NOMO-1 treated with dmso at 0.1 percent for 144 hours (cell line): ENCODE data around the gene CDCA8.
"Not testable (repeated sequence)": the region's sequence is repeated elsewhere in the genome, so short reads cannot be mapped to it uniquely, and the experiment has no call there.

Source experiments
- DNase-seq: peaks from one replicate; lab custom pipeline; 2025; ENCODE audit not compliant: unreplicated experiment; lab: John Stamatoyannopoulos, UW

CDCA8 gene

GRCh38 chr1:37732111-37732780, 39.9 kb downstream of the CDCA8 start:
- DNase-seq: no peak

- DNase-seq: no peak
Measured at GRCh38 chr1:37734629-37735591, 42.6 kb downstream of the CDCA8 start.

GRCh38 chr1:37737975-37738374, 45.7 kb downstream of the CDCA8 start:
- not testable (repeated sequence) for DNase-seq

- DNase-seq: not testable (repeated sequence)
Measured at GRCh38 chr1:37738619-37739018, 46.3 kb downstream of the CDCA8 start.

- DNase-seq: no peak
Measured at GRCh38 chr1:37739222-37739621, 46.9 kb downstream of the CDCA8 start.

GRCh38 chr1:37741130-37741529, 48.8 kb downstream of the CDCA8 start:
- no peak for DNase-seq

GRCh38 chr1:37741662-37742061, 49.3 kb downstream of the CDCA8 start:
- no peak for DNase-seq

GRCh38 chr1:37746806-37747205, 54.5 kb downstream of the CDCA8 start:
- no peak for DNase-seq

- no peak for DNase-seq
Measured at GRCh38 chr1:37748565-37748964, 56.2 kb downstream of the CDCA8 start.

- DNase-seq: no peak
Measured at GRCh38 chr1:37752213-37752582, 59.9 kb downstream of the CDCA8 start.

- DNase-seq: no peak
Measured at GRCh38 chr1:37752583-37753471, 60.5 kb downstream of the CDCA8 start.

- DNase-seq: no peak
Measured at GRCh38 chr1:37753473-37754321, 61.4 kb downstream of the CDCA8 start.

GRCh38 chr1:37755290-37755689, 63.0 kb downstream of the CDCA8 start:
- no peak for DNase-seq

- DNase-seq: no peak
Measured at GRCh38 chr1:37755951-37756560, 63.7 kb downstream of the CDCA8 start.
